ENCODE results near the gene DIAPH3.

The DIAPH3 gene

DNA sequence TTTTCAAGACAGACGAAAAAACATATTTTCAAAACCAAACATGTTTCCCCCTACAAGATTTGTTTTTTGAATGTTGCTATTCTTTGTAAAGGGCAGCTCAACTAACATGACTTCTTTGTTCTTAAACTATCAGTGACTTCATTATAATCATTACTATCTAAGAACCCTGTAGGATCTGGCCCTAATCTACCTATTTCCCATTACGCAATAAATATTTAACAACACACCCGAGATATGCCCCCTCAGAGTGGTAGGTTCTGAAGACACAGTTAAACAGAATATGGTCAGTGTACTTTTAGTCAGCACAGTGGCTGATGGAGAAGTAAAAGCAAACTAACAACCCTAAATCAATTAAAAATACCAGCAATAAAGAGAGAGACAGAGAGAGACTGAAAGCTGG lies 186.9 kb downstream of the DIAPH3 start:
- H3K27me3 ChIP-seq (ENCODE audit: low read depth, low read length): no peaks in the 10 kb centered on the region
- no peak overlapping the region for H3K27ac ChIP-seq (ENCODE audit: low read length)
- H3K36me3 ChIP-seq (ENCODE audit: control insufficient read depth in 1 of 2, insufficient read depth in 2 of 2, low read length in 2 of 2): no peaks in the 10 kb centered on the region
- no peaks in the 10 kb centered on the region for H3K4me1 ChIP-seq (ENCODE audit: control insufficient read depth in 1 of 2, insufficient read depth in 2 of 2, low read length in 2 of 2)
- H3K9me3 ChIP-seq (ENCODE audit: control insufficient read depth in 1 of 2, low read length in 2 of 2): no peaks in the 10 kb centered on the region
- H3K4me3 ChIP-seq (ENCODE audit: low read depth in 1 of 2, low read length in 2 of 2): no peak overlapping the region

- Histone ChIP-seq H3K27ac (ENCODE audit: low read length) (no peak overlapping the region), H3K4me1 (ENCODE audit: control insufficient read depth in 1 of 2, insufficient read depth in 2 of 2, low read length in 2 of 2) (no peaks in the 10 kb centered on the region), H3K36me3 (ENCODE audit: control insufficient read depth in 1 of 2, insufficient read depth in 2 of 2, low read length in 2 of 2) (no peaks in the 10 kb centered on the region), H3K4me3 (ENCODE audit: low read depth in 1 of 2, low read length in 2 of 2) (no peak overlapping the region), H3K27me3 (ENCODE audit: low read depth, low read length) (no peaks in the 10 kb centered on the region), H3K9me3 (ENCODE audit: control insufficient read depth in 1 of 2, low read length in 2 of 2) (no peaks in the 10 kb centered on the region)
These were observed 187.8 kb downstream of the DIAPH3 start for GRCh38 chr13:59975807-59976435.

DNA sequence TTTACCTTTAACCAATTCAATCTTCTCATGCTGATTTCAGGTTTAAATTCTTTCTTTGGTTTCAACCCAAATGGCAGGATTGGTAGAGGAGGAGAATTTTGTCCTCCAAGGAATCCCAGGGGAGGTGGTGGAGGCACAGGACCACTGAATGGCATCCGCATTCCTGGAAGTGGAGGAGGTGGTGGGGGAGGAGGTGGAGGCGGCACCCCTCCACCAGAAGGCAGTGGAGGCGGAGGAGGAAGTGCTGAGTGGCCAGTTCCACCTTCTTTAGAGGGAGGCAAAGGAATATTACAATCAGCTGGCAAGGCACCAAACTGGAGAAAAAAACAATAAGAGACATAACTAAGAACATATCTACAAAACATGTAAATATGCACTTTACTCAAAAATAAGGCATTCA lies 192.9 kb downstream of the DIAPH3 start:
- Histone ChIP-seq H3K36me3 (ENCODE audit: control insufficient read depth in 1 of 2, insufficient read depth in 2 of 2, low read length in 2 of 2) (no peaks in the 10 kb centered on the region), H3K27ac (ENCODE audit: low read length) (no peak overlapping the region), H3K27me3 (ENCODE audit: low read depth, low read length) (no peaks in the 10 kb centered on the region), H3K4me3 (ENCODE audit: low read depth in 1 of 2, low read length in 2 of 2) (no peak overlapping the region), H3K9me3 (ENCODE audit: control insufficient read depth in 1 of 2, low read length in 2 of 2) (no peaks in the 10 kb centered on the region), H3K4me1 (ENCODE audit: control insufficient read depth in 1 of 2, insufficient read depth in 2 of 2, low read length in 2 of 2) (no peaks in the 10 kb centered on the region)

DNA sequence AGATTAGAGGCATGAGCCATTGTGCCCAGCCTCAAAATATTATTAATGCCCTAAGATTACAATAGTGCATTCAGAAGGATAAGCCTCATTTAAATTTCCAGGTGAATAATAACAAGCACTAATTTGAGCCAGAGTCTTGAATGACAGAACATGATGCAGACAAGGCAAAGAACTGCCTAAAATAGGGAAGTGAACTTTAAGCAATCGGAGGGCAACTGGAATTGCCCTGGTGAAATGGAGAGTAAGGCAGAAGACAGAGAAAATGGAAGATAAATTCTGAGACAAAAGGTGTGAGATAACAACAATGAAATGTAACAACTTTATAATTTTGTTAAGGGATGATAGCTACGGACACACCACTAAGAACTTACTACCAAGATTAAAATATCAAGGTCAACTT lies 199.9 kb downstream of the DIAPH3 start:
- no peaks in the 10 kb centered on the region for H3K4me1 ChIP-seq (ENCODE audit: control insufficient read depth in 1 of 2, insufficient read depth in 2 of 2, low read length in 2 of 2)
- H3K4me3 ChIP-seq (ENCODE audit: low read depth in 1 of 2, low read length in 2 of 2): no peak overlapping the region
- H3K9me3 ChIP-seq (ENCODE audit: control insufficient read depth in 1 of 2, low read length in 2 of 2): no peaks in the 10 kb centered on the region
- no peak overlapping the region for H3K27ac ChIP-seq (ENCODE audit: low read length)
- no peaks in the 10 kb centered on the region for H3K36me3 ChIP-seq (ENCODE audit: control insufficient read depth in 1 of 2, insufficient read depth in 2 of 2, low read length in 2 of 2)
- no peaks in the 10 kb centered on the region for H3K27me3 ChIP-seq (ENCODE audit: low read depth, low read length)

GRCh38 chr13:59963383-59963782 lies 200.3 kb downstream of the DIAPH3 start:
- Histone ChIP-seq H3K4me1 (ENCODE audit: control insufficient read depth in 1 of 2, insufficient read depth in 2 of 2, low read length in 2 of 2) (no peaks in the 10 kb centered on the region), H3K9me3 (ENCODE audit: control insufficient read depth in 1 of 2, low read length in 2 of 2) (no peaks in the 10 kb centered on the region), H3K27ac (ENCODE audit: low read length) (no peak overlapping the region), H3K36me3 (ENCODE audit: control insufficient read depth in 1 of 2, insufficient read depth in 2 of 2, low read length in 2 of 2) (no peaks in the 10 kb centered on the region), H3K27me3 (ENCODE audit: low read depth, low read length) (no peaks in the 10 kb centered on the region), H3K4me3 (ENCODE audit: low read depth in 1 of 2, low read length in 2 of 2) (no peak overlapping the region)

- H3K9me3 ChIP-seq (ENCODE audit: control insufficient read depth in 1 of 2, low read length in 2 of 2): no peaks in the 10 kb centered on the region
- H3K27ac ChIP-seq (ENCODE audit: low read length): no peak overlapping the region
- no peaks in the 10 kb centered on the region for H3K36me3 ChIP-seq (ENCODE audit: control insufficient read depth in 1 of 2, insufficient read depth in 2 of 2, low read length in 2 of 2)
- no peaks in the 10 kb centered on the region for H3K27me3 ChIP-seq (ENCODE audit: low read depth, low read length)
- no peak overlapping the region for H3K4me3 ChIP-seq (ENCODE audit: low read depth in 1 of 2, low read length in 2 of 2)
- H3K4me1 ChIP-seq (ENCODE audit: control insufficient read depth in 1 of 2, insufficient read depth in 2 of 2, low read length in 2 of 2): no peaks in the 10 kb centered on the region
These were observed 201.4 kb downstream of the DIAPH3 start for GRCh38 chr13:59962343-59962742.

DNA sequence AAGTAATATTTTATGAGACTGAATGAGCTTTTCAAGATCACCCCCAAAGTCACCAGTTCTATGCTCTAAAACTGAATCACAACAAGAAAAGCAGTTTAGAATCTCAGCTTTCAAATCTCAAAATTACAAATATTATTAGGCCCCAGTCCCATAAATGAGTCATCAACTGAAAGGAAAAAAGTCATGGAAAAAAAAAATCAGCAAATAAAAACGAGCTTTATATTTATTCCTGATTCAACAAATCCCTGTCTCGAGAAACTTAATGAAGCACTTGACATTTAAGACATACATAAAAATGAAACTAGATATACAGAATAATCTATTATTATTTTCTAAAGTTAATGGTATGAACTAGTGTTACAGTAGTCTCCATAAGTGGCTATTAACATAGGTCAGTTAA lies 203.0 kb downstream of the DIAPH3 start:
- H3K4me3 ChIP-seq (ENCODE audit: low read depth in 1 of 2, low read length in 2 of 2): no peak overlapping the region
- no peaks in the 10 kb centered on the region for H3K36me3 ChIP-seq (ENCODE audit: control insufficient read depth in 1 of 2, insufficient read depth in 2 of 2, low read length in 2 of 2)
- H3K9me3 ChIP-seq (ENCODE audit: control insufficient read depth in 1 of 2, low read length in 2 of 2): no peaks in the 10 kb centered on the region
- H3K4me1 ChIP-seq (ENCODE audit: control insufficient read depth in 1 of 2, insufficient read depth in 2 of 2, low read length in 2 of 2): no peaks in the 10 kb centered on the region
- H3K27ac ChIP-seq (ENCODE audit: low read length): no peak overlapping the region
- no peaks in the 10 kb centered on the region for H3K27me3 ChIP-seq (ENCODE audit: low read depth, low read length)

GRCh38 chr13:59957438-59957837 lies 206.3 kb downstream of the DIAPH3 start:
- no peaks in the 10 kb centered on the region for H3K36me3 ChIP-seq (ENCODE audit: control insufficient read depth in 1 of 2, insufficient read depth in 2 of 2, low read length in 2 of 2)
- no peak overlapping the region for H3K4me3 ChIP-seq (ENCODE audit: low read depth in 1 of 2, low read length in 2 of 2)
- no peaks in the 10 kb centered on the region for H3K9me3 ChIP-seq (ENCODE audit: control insufficient read depth in 1 of 2, low read length in 2 of 2)
- no peak overlapping the region for H3K27ac ChIP-seq (ENCODE audit: low read length)
- H3K4me1 ChIP-seq (ENCODE audit: control insufficient read depth in 1 of 2, insufficient read depth in 2 of 2, low read length in 2 of 2): no peaks in the 10 kb centered on the region
- H3K27me3 ChIP-seq (ENCODE audit: low read depth, low read length): no peaks in the 10 kb centered on the region

- no peak overlapping the region for H3K4me3 ChIP-seq (ENCODE audit: low read depth in 1 of 2, low read length in 2 of 2)
- no peak overlapping the region for H3K27ac ChIP-seq (ENCODE audit: low read length)
- H3K36me3 ChIP-seq (ENCODE audit: control insufficient read depth in 1 of 2, insufficient read depth in 2 of 2, low read length in 2 of 2): no peaks in the 10 kb centered on the region
- no peaks in the 10 kb centered on the region for H3K9me3 ChIP-seq (ENCODE audit: control insufficient read depth in 1 of 2, low read length in 2 of 2)
- H3K4me1 ChIP-seq (ENCODE audit: control insufficient read depth in 1 of 2, insufficient read depth in 2 of 2, low read length in 2 of 2): no peaks in the 10 kb centered on the region
- no peaks in the 10 kb centered on the region for H3K27me3 ChIP-seq (ENCODE audit: low read depth, low read length)
These were observed 209.1 kb downstream of the DIAPH3 start for GRCh38 chr13:59954601-59955000.

DNA sequence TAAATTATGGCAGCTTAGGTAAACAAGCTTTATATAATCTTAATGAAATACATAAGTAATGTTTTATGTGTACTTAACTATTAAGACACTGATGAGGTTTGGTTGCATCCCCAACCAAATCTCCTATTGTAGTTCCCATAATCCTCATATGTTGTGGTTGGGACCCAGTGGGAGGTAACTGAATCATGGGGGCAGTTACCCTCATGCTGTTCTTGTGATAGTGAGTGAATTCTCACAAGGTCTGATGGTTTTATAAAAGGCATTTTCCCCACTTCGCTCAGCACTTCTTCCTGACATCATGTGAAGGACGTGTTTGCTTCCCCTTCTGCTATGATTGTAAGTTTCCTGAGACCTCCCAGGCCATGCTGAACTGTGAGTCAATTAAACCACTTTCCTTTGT lies 212.7 kb downstream of the DIAPH3 start:
- no peaks in the 10 kb centered on the region for H3K27me3 ChIP-seq (ENCODE audit: low read depth, low read length)
- no peaks in the 10 kb centered on the region for H3K4me1 ChIP-seq (ENCODE audit: control insufficient read depth in 1 of 2, insufficient read depth in 2 of 2, low read length in 2 of 2)
- no peaks in the 10 kb centered on the region for H3K36me3 ChIP-seq (ENCODE audit: control insufficient read depth in 1 of 2, insufficient read depth in 2 of 2, low read length in 2 of 2)
- no peaks in the 10 kb centered on the region for H3K9me3 ChIP-seq (ENCODE audit: control insufficient read depth in 1 of 2, low read length in 2 of 2)
- no peak overlapping the region for H3K4me3 ChIP-seq (ENCODE audit: low read depth in 1 of 2, low read length in 2 of 2)
- no peak overlapping the region for H3K27ac ChIP-seq (ENCODE audit: low read length)

DNA sequence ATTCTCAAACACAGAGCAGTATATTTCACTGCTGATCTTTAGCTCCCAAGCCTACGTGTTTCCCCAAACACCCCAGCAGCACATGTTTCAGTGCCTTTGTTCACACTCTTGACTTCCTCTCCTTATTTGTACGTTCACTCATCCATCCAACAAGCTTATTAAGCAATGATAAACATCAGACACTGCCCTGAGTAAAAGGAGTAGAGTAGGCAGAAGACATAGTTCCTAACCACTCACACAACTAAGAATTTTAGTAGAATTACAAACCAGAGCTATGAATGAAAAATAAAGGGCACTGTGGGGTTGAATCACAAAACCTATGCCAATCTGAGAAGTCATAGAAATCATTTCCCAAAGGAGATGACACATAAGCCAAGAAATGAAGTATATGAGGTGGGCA lies 213.5 kb downstream of the DIAPH3 start:
- H3K4me3 ChIP-seq (ENCODE audit: low read depth in 1 of 2, low read length in 2 of 2): no peak overlapping the region
- H3K36me3 ChIP-seq (ENCODE audit: control insufficient read depth in 1 of 2, insufficient read depth in 2 of 2, low read length in 2 of 2): no peaks in the 10 kb centered on the region
- no peaks in the 10 kb centered on the region for H3K27me3 ChIP-seq (ENCODE audit: low read depth, low read length)
- H3K4me1 ChIP-seq (ENCODE audit: control insufficient read depth in 1 of 2, insufficient read depth in 2 of 2, low read length in 2 of 2): no peaks in the 10 kb centered on the region
- no peak overlapping the region for H3K27ac ChIP-seq (ENCODE audit: low read length)
- H3K9me3 ChIP-seq (ENCODE audit: control insufficient read depth in 1 of 2, low read length in 2 of 2): no peaks in the 10 kb centered on the region

DNA sequence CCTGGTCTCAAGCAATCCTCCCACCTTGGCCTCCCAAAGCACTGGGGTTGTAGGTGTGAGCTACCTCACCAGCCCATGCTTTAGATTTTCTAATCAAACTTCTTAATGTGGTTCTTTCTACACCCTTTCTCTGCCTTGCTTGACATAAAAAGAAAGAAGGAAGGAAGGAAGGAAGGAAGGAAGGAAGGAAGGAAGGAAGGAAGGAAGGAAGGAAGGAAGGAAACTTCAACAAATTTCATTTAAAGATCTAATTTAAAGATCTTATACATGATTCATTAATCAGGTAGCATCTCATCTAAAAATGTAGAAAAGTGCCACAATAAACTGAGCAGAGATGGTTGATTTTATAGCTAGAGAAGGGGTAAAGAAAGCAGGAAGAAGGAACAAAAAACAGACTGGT lies 215.0 kb downstream of the DIAPH3 start:
- Histone ChIP-seq H3K27ac (ENCODE audit: low read length) (no peak overlapping the region), H3K9me3 (ENCODE audit: control insufficient read depth in 1 of 2, low read length in 2 of 2) (no peaks in the 10 kb centered on the region), H3K4me3 (ENCODE audit: low read depth in 1 of 2, low read length in 2 of 2) (no peak overlapping the region), H3K36me3 (ENCODE audit: control insufficient read depth in 1 of 2, insufficient read depth in 2 of 2, low read length in 2 of 2) (no peaks in the 10 kb centered on the region), H3K27me3 (ENCODE audit: low read depth, low read length) (no peaks in the 10 kb centered on the region), H3K4me1 (ENCODE audit: control insufficient read depth in 1 of 2, insufficient read depth in 2 of 2, low read length in 2 of 2) (no peaks in the 10 kb centered on the region)
